HEK293T (cell line): ENCODE data around the gene GRIK4.

Experiments used
- BHLHE40 ChIP-seq: fragments of 450-650 bp; IDR thresholded peaks from 2 replicates; pipeline ENCODE4 v1.6.1; 2016; ENCODE audit warnings: mild to moderate bottlenecking, moderate library complexity, borderline replicate concordance
- CTBP1 ChIP-seq: fragments of 450-650 bp; IDR thresholded peaks from 2 replicates; pipeline ENCODE4 v1.6.1; 2016; ENCODE audit warnings: borderline replicate concordance
- ELF4 ChIP-seq: fragments of 450-650 bp; IDR thresholded peaks from 2 replicates; pipeline ENCODE4 v1.6.1; 2017; ENCODE audit warnings: antibody characterized with exemption
- FOXA1 ChIP-seq: fragments of 450-650 bp; IDR thresholded peaks from 2 replicates; pipeline ENCODE4 v1.6.1; 2016; ENCODE audit warnings: mild to moderate bottlenecking
- FOXK2 ChIP-seq: fragments of 450-650 bp; IDR thresholded peaks from 2 replicates; pipeline ENCODE4 v1.6.1; 2016; ENCODE audit warnings: mild to moderate bottlenecking
- LEF1 ChIP-seq: fragments of 450-650 bp; IDR thresholded peaks from 2 replicates; pipeline ENCODE4 v1.6.1; 2017; ENCODE audit warnings: mild to moderate bottlenecking, borderline replicate concordance
- SP1 ChIP-seq: fragments of 450-650 bp; IDR thresholded peaks from 2 replicates; pipeline ENCODE4 v1.6.1; 2017
- SUZ12 ChIP-seq: fragments of 450-650 bp; IDR thresholded peaks from 2 replicates; pipeline ENCODE4 v1.6.1; 2016; ENCODE audit warnings: mild to moderate bottlenecking
- TARDBP ChIP-seq: fragments of 450-650 bp; IDR thresholded peaks from 2 replicates; pipeline ENCODE4 v1.6.1; 2016
- ZNF384 ChIP-seq: fragments of 450-650 bp; IDR thresholded peaks from 2 replicates; pipeline ENCODE4 v1.6.1; 2016

DNA sequence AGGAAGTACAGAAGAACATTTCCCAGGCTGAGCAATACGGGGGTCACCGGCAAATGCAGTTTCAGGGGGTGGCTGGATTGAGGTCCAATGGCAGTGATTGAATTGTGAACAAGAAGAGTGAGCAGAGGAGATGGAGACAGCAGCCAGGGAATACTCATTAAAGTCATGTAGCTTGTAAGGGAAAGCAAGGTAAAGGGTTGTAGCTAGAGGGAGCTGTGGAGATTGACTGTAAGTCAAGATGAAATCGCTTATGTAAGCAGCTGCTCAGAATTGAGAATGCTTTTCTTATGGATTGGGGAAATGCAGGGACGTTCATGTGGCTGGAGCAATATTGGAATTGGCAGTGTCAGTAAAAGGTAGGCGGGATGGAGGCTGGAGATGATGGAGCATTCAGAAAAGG lies 401.0 kb downstream of the GRIK4 start:
- TF ChIP-seq ELF4, result no peak
- no peak for TF ChIP-seq FOXA1
- TF ChIP-seq SP1, result no peak
- TF ChIP-seq TARDBP, result no peak
- no peak for TF ChIP-seq BHLHE40
- no peak for TF ChIP-seq SUZ12
- no peak for TF ChIP-seq FOXK2
- TF ChIP-seq ZNF384, result no peak
- no peak for TF ChIP-seq LEF1
- no peak for TF ChIP-seq CTBP1
